Nephron progenitor cell (in vitro differentiated cells): Measurements from ENCODE around the gene SIK3.

Experiments used
- DNase-seq: peaks from one replicate; pipeline ENCODE4 v3.0.0; 2021
- H3K27ac Mint-ChIP-seq: 2 replicates; pipeline ENCODE4 v1.8.0; 2021; ENCODE audit warnings: mild to moderate bottlenecking, moderate library complexity, mixed read lengths
- H3K27me3 Mint-ChIP-seq: 2 replicates; pipeline ENCODE4 v1.8.0; 2021; ENCODE audit warnings: mild to moderate bottlenecking, low read depth, mixed read lengths; ENCODE audit not compliant: poor library complexity
- H3K36me3 Mint-ChIP-seq: 2 replicates; pipeline ENCODE4 v1.8.0; 2021; ENCODE audit warnings: low read depth, mixed read lengths
- H3K4me1 Mint-ChIP-seq: 2 replicates; pipeline ENCODE4 v1.8.0; 2021; ENCODE audit warnings: mixed read lengths
- H3K4me3 Mint-ChIP-seq: 2 replicates; pipeline ENCODE4 v1.8.0; 2021; ENCODE audit warnings: mild to moderate bottlenecking, moderate library complexity, mixed read lengths
- H3K9me3 Mint-ChIP-seq: 2 replicates; pipeline ENCODE4 v1.8.0; 2021; ENCODE audit warnings: mild to moderate bottlenecking, moderate library complexity, mixed read lengths
- CTCF ChIP-seq: fragments of 200-600 bp; sonication (generic); IDR thresholded peaks from 2 replicates; pipeline ENCODE4 v1.5.0; 2021; ENCODE audit warnings: antibody characterized with exemption

SIK3 gene

GRCh38 chr11:116869610-116870009 lies 228.6 kb downstream of the SIK3 start:
- Mint-ChIP-seq H3K36me3 (peaks cover 65% of the 10 kb centered on the region), H3K4me1 (no peaks in the 10 kb centered on the region), H3K4me3 (no peak overlapping the region), H3K27ac (no peak overlapping the region), H3K27me3 (no peaks in the 10 kb centered on the region), H3K9me3 (no peaks in the 10 kb centered on the region)
- no peak for TF ChIP-seq CTCF
- DNase-seq: no peak

- TF ChIP-seq CTCF: no peak
- Mint-ChIP-seq H3K4me1 (no peaks in the 10 kb centered on the region), H3K4me3 (no peak overlapping the region), H3K27ac (peak overlapping the region; percentile 18), H3K36me3 (peaks cover 67% of the 10 kb centered on the region), H3K27me3 (no peaks in the 10 kb centered on the region), H3K9me3 (no peaks in the 10 kb centered on the region)
- no peak for DNase-seq
These were observed 230.2 kb downstream of the SIK3 start for GRCh38 chr11:116868066-116868465.

- H3K27ac Mint-ChIP-seq: no peak overlapping the region
- H3K4me3 Mint-ChIP-seq: no peak overlapping the region
- H3K27me3 Mint-ChIP-seq: no peaks in the 10 kb centered on the region
- DNase-seq: no peak
- no peak for TF ChIP-seq CTCF
- peaks cover 63% of the 10 kb centered on the region for H3K36me3 Mint-ChIP-seq
- no peaks in the 10 kb centered on the region for H3K4me1 Mint-ChIP-seq
- no peaks in the 10 kb centered on the region for H3K9me3 Mint-ChIP-seq
These were observed 230.6 kb downstream of the SIK3 start for GRCh38 chr11:116867619-116868018.

- no peak for DNase-seq
- H3K4me3 Mint-ChIP-seq: no peak overlapping the region
- H3K27ac Mint-ChIP-seq: no peak overlapping the region
- H3K36me3 Mint-ChIP-seq: peaks cover 60% of the 10 kb centered on the region
- TF ChIP-seq CTCF: no peak
- no peaks in the 10 kb centered on the region for H3K9me3 Mint-ChIP-seq
- no peaks in the 10 kb centered on the region for H3K4me1 Mint-ChIP-seq
- no peaks in the 10 kb centered on the region for H3K27me3 Mint-ChIP-seq
These were observed 231.3 kb downstream of the SIK3 start for GRCh38 chr11:116866804-116867455.

GRCh38 chr11:116865696-116866095 lies 232.5 kb downstream of the SIK3 start:
- no peaks in the 10 kb centered on the region for H3K9me3 Mint-ChIP-seq
- H3K36me3 Mint-ChIP-seq: peaks cover 63% of the 10 kb centered on the region
- no peaks in the 10 kb centered on the region for H3K27me3 Mint-ChIP-seq
- no peak overlapping the region for H3K4me3 Mint-ChIP-seq
- no peaks in the 10 kb centered on the region for H3K4me1 Mint-ChIP-seq
- DNase-seq: no peak
- H3K27ac Mint-ChIP-seq: peak overlapping the region; percentile 62
- no peak for TF ChIP-seq CTCF

- no peaks in the 10 kb centered on the region for H3K4me1 Mint-ChIP-seq
- no peak overlapping the region for H3K4me3 Mint-ChIP-seq
- H3K27ac Mint-ChIP-seq: no peak overlapping the region
- TF ChIP-seq CTCF: no peak
- no peaks in the 10 kb centered on the region for H3K9me3 Mint-ChIP-seq
- peaks cover 62% of the 10 kb centered on the region for H3K36me3 Mint-ChIP-seq
- no peaks in the 10 kb centered on the region for H3K27me3 Mint-ChIP-seq
- no peak for DNase-seq
These were observed 233.7 kb downstream of the SIK3 start for GRCh38 chr11:116864531-116864930.
